ENCODE results near the gene DIO3.

DIO3 gene

DNA sequence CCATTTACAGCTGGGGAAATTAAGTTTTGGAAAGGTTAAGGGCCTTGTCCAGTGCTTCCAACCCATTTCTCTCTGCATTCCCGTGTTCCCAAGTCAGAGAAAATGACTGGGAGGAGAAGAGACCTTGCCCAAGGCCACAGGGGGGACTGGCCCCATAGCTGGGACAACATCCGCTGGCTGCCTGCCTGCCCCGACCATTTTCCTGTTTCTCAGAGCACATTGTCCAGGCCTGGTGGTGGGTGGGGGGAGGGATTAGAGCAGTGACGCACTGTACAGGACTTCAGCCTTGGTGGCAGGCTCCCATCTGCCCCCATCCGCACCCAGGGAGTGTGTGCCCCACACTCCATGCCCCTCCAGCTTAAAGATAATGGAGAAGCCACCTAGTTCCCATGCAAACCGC lies 27.7 kb downstream of the DIO3 start (continued):
- TF ChIP-seq, protein P1, sequence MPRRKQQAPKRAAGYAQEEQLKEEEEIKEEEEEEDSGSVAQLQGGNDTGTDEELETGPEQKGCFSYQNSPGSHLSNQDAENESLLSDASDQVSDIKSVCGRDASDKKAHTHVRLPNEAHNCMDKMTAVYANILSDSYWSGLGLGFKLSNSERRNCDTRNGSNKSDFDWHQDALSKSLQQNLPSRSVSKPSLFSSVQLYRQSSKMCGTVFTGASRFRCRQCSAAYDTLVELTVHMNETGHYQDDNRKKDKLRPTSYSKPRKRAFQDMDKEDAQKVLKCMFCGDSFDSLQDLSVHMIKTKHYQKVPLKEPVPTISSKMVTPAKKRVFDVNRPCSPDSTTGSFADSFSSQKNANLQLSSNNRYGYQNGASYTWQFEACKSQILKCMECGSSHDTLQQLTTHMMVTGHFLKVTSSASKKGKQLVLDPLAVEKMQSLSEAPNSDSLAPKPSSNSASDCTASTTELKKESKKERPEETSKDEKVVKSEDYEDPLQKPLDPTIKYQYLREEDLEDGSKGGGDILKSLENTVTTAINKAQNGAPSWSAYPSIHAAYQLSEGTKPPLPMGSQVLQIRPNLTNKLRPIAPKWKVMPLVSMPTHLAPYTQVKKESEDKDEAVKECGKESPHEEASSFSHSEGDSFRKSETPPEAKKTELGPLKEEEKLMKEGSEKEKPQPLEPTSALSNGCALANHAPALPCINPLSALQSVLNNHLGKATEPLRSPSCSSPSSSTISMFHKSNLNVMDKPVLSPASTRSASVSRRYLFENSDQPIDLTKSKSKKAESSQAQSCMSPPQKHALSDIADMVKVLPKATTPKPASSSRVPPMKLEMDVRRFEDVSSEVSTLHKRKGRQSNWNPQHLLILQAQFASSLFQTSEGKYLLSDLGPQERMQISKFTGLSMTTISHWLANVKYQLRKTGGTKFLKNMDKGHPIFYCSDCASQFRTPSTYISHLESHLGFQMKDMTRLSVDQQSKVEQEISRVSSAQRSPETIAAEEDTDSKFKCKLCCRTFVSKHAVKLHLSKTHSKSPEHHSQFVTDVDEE (CRISPR knock-in tag; IDR thresholded peaks at IDR 0.05): no peak
- TF ChIP-seq ZNF70 (CRISPR knock-in tag; IDR thresholded peaks at IDR 0.05): no peak
- TF ChIP-seq ZFP3 (CRISPR knock-in tag; IDR thresholded peaks at IDR 0.05): no peak

DNA sequence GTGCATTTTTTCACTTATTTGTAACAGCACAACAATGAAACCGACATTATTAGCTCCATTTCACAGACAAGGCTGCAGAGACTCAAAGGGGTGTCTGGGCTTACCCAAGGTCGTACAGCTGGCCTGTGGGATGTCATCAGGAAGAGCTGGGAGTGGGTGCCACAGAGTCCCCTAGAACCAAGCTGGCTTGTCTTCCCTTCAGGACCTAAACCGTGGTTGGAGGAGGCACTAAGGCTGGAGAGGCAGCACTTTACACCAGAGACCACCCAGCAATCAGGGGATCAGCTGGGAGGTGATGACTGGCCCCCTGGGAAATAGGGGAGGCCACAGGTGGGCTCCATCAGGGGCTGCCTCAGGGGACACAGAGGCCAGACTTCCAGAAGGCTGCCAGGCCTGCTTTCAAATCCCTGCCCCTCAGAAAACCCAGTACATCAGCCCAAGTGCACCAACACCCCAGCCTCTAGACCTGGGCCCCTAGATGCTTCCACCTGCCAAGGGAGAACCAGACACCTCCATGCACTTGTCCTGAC lies 28.3 kb downstream of the DIO3 start:
- ATAC-seq: no peak

DNA sequence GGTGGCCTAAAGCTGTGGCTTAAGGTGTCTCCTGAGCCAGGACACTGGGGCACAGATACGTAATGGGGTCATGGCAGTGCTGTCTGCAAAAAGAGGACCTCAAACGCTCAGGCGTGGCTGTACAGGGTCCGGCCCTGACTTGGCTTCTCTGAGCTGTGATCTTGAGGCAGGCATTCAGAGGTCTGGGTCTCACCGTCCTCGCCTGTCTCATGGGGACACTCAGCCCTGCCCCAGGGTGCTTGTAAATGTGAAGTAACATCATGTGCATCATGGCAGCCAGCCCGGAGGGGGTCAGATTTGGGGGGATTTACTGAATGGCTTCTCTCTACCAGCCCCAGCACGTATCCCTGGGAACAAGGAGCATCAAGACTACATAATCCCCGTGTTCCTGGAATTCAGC lies 28.8 kb downstream of the DIO3 start:
- no peak for ATAC-seq
- TF ChIP-seq, protein P2, sequence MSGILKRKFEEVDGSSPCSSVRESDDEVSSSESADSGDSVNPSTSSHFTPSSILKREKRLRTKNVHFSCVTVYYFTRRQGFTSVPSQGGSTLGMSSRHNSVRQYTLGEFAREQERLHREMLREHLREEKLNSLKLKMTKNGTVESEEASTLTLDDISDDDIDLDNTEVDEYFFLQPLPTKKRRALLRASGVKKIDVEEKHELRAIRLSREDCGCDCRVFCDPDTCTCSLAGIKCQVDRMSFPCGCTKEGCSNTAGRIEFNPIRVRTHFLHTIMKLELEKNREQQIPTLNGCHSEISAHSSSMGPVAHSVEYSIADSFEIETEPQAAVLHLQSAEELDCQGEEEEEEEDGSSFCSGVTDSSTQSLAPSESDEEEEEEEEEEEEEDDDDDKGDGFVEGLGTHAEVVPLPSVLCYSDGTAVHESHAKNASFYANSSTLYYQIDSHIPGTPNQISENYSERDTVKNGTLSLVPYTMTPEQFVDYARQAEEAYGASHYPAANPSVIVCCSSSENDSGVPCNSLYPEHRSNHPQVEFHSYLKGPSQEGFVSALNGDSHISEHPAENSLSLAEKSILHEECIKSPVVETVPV (CRISPR knock-in tag; IDR thresholded peaks at IDR 0.05): no peak
- TF ChIP-seq TOX (CRISPR knock-in tag; IDR thresholded peaks at IDR 0.05; ENCODE audit: borderline replicate concordance): no peak

More for the DNA sequence above, 28.3 kb downstream of the DIO3 start:
- TF ChIP-seq, protein P3, sequence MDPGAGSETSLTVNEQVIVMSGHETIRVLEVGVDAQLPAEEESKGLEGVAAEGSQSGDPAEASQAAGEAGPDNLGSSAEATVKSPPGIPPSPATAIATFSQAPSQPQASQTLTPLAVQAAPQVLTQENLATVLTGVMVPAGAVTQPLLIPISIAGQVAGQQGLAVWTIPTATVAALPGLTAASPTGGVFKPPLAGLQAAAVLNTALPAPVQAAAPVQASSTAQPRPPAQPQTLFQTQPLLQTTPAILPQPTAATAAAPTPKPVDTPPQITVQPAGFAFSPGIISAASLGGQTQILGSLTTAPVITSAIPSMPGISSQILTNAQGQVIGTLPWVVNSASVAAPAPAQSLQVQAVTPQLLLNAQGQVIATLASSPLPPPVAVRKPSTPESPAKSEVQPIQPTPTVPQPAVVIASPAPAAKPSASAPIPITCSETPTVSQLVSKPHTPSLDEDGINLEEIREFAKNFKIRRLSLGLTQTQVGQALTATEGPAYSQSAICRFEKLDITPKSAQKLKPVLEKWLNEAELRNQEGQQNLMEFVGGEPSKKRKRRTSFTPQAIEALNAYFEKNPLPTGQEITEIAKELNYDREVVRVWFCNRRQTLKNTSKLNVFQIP (CRISPR knock-in tag; IDR thresholded peaks at IDR 0.05; ENCODE audit: borderline replicate concordance, low read depth): no peak
- TF ChIP-seq ISL1 (CRISPR knock-in tag; IDR thresholded peaks at IDR 0.05): no peak
- TF ChIP-seq ZC3H10 (CRISPR knock-in tag; IDR thresholded peaks at IDR 0.05): no peak
- TF ChIP-seq, protein P4, sequence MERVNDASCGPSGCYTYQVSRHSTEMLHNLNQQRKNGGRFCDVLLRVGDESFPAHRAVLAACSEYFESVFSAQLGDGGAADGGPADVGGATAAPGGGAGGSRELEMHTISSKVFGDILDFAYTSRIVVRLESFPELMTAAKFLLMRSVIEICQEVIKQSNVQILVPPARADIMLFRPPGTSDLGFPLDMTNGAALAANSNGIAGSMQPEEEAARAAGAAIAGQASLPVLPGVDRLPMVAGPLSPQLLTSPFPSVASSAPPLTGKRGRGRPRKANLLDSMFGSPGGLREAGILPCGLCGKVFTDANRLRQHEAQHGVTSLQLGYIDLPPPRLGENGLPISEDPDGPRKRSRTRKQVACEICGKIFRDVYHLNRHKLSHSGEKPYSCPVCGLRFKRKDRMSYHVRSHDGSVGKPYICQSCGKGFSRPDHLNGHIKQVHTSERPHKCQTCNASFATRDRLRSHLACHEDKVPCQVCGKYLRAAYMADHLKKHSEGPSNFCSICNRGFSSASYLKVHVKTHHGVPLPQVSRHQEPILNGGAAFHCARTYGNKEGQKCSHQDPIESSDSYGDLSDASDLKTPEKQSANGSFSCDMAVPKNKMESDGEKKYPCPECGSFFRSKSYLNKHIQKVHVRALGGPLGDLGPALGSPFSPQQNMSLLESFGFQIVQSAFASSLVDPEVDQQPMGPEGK (CRISPR knock-in tag; IDR thresholded peaks at IDR 0.05; ENCODE audit: borderline replicate concordance): no peak
- TF ChIP-seq OSR1 (CRISPR knock-in tag; IDR thresholded peaks at IDR 0.05): no peak
- no peak for TF ChIP-seq TCF4 (CRISPR knock-in tag; IDR thresholded peaks at IDR 0.05; ENCODE audit: borderline replicate concordance)
- no peak for TF ChIP-seq PPARA (CRISPR knock-in tag; IDR thresholded peaks at IDR 0.05; ENCODE audit: borderline replicate concordance)
- no peak for TF ChIP-seq ZNF70 (CRISPR knock-in tag; IDR thresholded peaks at IDR 0.05)
- TF ChIP-seq ESRRG (CRISPR knock-in tag; IDR thresholded peaks at IDR 0.05): no peak
- no peak for TF ChIP-seq SNAI2 (CRISPR knock-in tag; IDR thresholded peaks at IDR 0.05)
- TF ChIP-seq TOX (CRISPR knock-in tag; IDR thresholded peaks at IDR 0.05; ENCODE audit: borderline replicate concordance): no peak
- no peak for TF ChIP-seq ARNTL (CRISPR knock-in tag; IDR thresholded peaks at IDR 0.05; ENCODE audit: borderline replicate concordance, low read depth)
- no peak for TF ChIP-seq ZFP3 (CRISPR knock-in tag; IDR thresholded peaks at IDR 0.05)
- TF ChIP-seq RARB (CRISPR knock-in tag; IDR thresholded peaks at IDR 0.05): no peak
- no peak for TF ChIP-seq ZFP30 (CRISPR knock-in tag; IDR thresholded peaks at IDR 0.05)
- TF ChIP-seq, protein P1 (CRISPR knock-in tag; IDR thresholded peaks at IDR 0.05): no peak
- TF ChIP-seq ZNF8 (CRISPR knock-in tag; IDR thresholded peaks at IDR 0.05): no peak

Measured in SK-N-SH treated with all-trans-retinoic acid at 6 μM for 48 hours (cell line).